Activated T-helper 1 cell treated with anti-CD3 and anti-CD28 coated beads, Interleukin-12 subunit alpha, Interleukin-12 subunit beta, Interleukin-2, Interleukin-4 antibody, amounts not matched to agents 30 ng/mL and 10 ng/mL and 1 ng/mL, durations not matched to agents 14 hours and 24 hours and 36 hours (primary cell): ENCODE data around the gene PPP1R1C. TPM values are rescaled to one million over a fixed set of nuclear protein-coding genes. Genes with fewer than 3 reads are reported as not detected.

Experiments used
- DNase-seq: peaks from one replicate; pipeline ENCODE4 v3.0.0; 2021; ENCODE audit warnings: low spot score
- H3K27ac Mint-ChIP-seq: one replicate; pipeline ENCODE4 v1.8.0; 2021; ENCODE audit warnings: mild to moderate bottlenecking, mixed read lengths
- H3K27me3 Mint-ChIP-seq: one replicate; pipeline ENCODE4 v1.8.0; 2022; ENCODE audit warnings: mild to moderate bottlenecking, moderate library complexity, mixed read lengths; ENCODE audit not compliant: insufficient read depth
- H3K36me3 Mint-ChIP-seq: one replicate; pipeline ENCODE4 v1.8.0; 2021; ENCODE audit warnings: low read depth, mixed read lengths
- H3K4me1 Mint-ChIP-seq: one replicate; pipeline ENCODE4 v1.8.0; 2021; ENCODE audit warnings: low read depth, mixed read lengths
- H3K4me3 Mint-ChIP-seq: one replicate; pipeline ENCODE4 v1.8.0; 2021; ENCODE audit warnings: mild to moderate bottlenecking, moderate library complexity, mixed read lengths
- H3K9me3 Mint-ChIP-seq: one replicate; pipeline ENCODE4 v1.8.0; 2021; ENCODE audit warnings: mixed read lengths
- intact Hi-C: fragments of 100-400 bp; cut with micrococcal nuclease; formaldehyde crosslinking; loops from one replicate; pipeline ENCODE4 v1.15.1; 2024
- total RNA-seq: library from RNA; stranded (reverse); gene quantifications from 2 replicates; pipeline ENCODE4 v1.2.3, GENCODE V29; 2022

The PPP1R1C gene
- total RNA-seq, 1 donor from 2014 or later = not detected

GRCh38 chr2:182133195-182133891 is 147.7 kb downstream of the PPP1R1C start:
- Mint-ChIP-seq H3K36me3 (no peaks in the 10 kb centered on the region), H3K4me1 (no peaks in the 10 kb centered on the region)
- intact Hi-C loops = no loop called here

GRCh38 chr2:182134201-182134600 is 148.5 kb downstream of the PPP1R1C start:
- Mint-ChIP-seq H3K27me3 (no peaks in the 10 kb centered on the region), H3K27ac (no peak overlapping the region), H3K4me3 (no peak overlapping the region), H3K9me3 (no peaks in the 10 kb centered on the region), H3K36me3 (no peaks in the 10 kb centered on the region), H3K4me1 (no peaks in the 10 kb centered on the region)
- DNase-seq = no peak
- intact Hi-C loops = no loop called here

More at GRCh38 chr2:182133195-182133891, 147.7 kb downstream of the PPP1R1C start:
- Mint-ChIP-seq H3K27ac (no peak overlapping the region), H3K27me3 (no peaks in the 10 kb centered on the region), H3K4me3 (no peak overlapping the region), H3K9me3 (no peaks in the 10 kb centered on the region)
- no peak for DNase-seq

GRCh38 chr2:182142062-182142461 is 156.4 kb downstream of the PPP1R1C start:
- no peak overlapping the region for H3K4me3 Mint-ChIP-seq
- H3K27me3 Mint-ChIP-seq = peaks cover 2% of the 10 kb centered on the region
- no peaks in the 10 kb centered on the region for H3K9me3 Mint-ChIP-seq
- DNase-seq = no peak
- H3K4me1 Mint-ChIP-seq = no peaks in the 10 kb centered on the region
- intact Hi-C loops = no loop called here
- no peak overlapping the region for H3K27ac Mint-ChIP-seq
- no peaks in the 10 kb centered on the region for H3K36me3 Mint-ChIP-seq

GRCh38 chr2:182144041-182144775 is 158.6 kb downstream of the PPP1R1C start:
- Mint-ChIP-seq H3K4me3 (no peak overlapping the region), H3K9me3 (no peaks in the 10 kb centered on the region), H3K27me3 (peaks cover 2% of the 10 kb centered on the region), H3K36me3 (no peaks in the 10 kb centered on the region), H3K27ac (no peak overlapping the region), H3K4me1 (no peaks in the 10 kb centered on the region)
- intact Hi-C loops = no loop called here
- no peak for DNase-seq

GRCh38 chr2:182144776-182145165 is 159.1 kb downstream of the PPP1R1C start:
- DNase-seq = no peak
- no peak overlapping the region for H3K27ac Mint-ChIP-seq
- intact Hi-C loops = no loop called here
- no peak overlapping the region for H3K4me3 Mint-ChIP-seq
- H3K27me3 Mint-ChIP-seq = peaks cover 2% of the 10 kb centered on the region
- no peaks in the 10 kb centered on the region for H3K4me1 Mint-ChIP-seq
- H3K9me3 Mint-ChIP-seq = no peaks in the 10 kb centered on the region
- no peaks in the 10 kb centered on the region for H3K36me3 Mint-ChIP-seq

GRCh38 chr2:182148344-182148743 is 162.7 kb downstream of the PPP1R1C start:
- no peaks in the 10 kb centered on the region for H3K27me3 Mint-ChIP-seq
- no peak for DNase-seq

GRCh38 chr2:182163878-182164277 is 178.2 kb downstream of the PPP1R1C start:
- no peaks in the 10 kb centered on the region for H3K4me1 Mint-ChIP-seq
- no peaks in the 10 kb centered on the region for H3K36me3 Mint-ChIP-seq
- no peak for DNase-seq
- H3K4me3 Mint-ChIP-seq = no peak overlapping the region
- no peak overlapping the region for H3K27ac Mint-ChIP-seq
- intact Hi-C loops = no loop called here
- no peaks in the 10 kb centered on the region for H3K9me3 Mint-ChIP-seq
- H3K27me3 Mint-ChIP-seq = no peaks in the 10 kb centered on the region

More at GRCh38 chr2:182148344-182148743, 162.7 kb downstream of the PPP1R1C start:
- Mint-ChIP-seq H3K4me3 (no peak overlapping the region), H3K36me3 (no peaks in the 10 kb centered on the region), H3K27ac (no peak overlapping the region), H3K9me3 (no peaks in the 10 kb centered on the region), H3K4me1 (no peaks in the 10 kb centered on the region)
- intact Hi-C loops = no loop called here

- H3K4me1 Mint-ChIP-seq = no peaks in the 10 kb centered on the region
- H3K27ac Mint-ChIP-seq = no peak overlapping the region
- no peaks in the 10 kb centered on the region for H3K27me3 Mint-ChIP-seq
- H3K4me3 Mint-ChIP-seq = no peak overlapping the region
- intact Hi-C loops = no loop called here
- H3K9me3 Mint-ChIP-seq = no peaks in the 10 kb centered on the region
- no peak for DNase-seq
- H3K36me3 Mint-ChIP-seq = no peaks in the 10 kb centered on the region
Observed at GRCh38 chr2:182164686-182165085, 179.0 kb downstream of the PPP1R1C start.

GRCh38 chr2:182165202-182165601 is 179.5 kb downstream of the PPP1R1C start:
- DNase-seq = no peak
- intact Hi-C loops = no loop called here
- Mint-ChIP-seq H3K4me3 (no peak overlapping the region), H3K27me3 (no peaks in the 10 kb centered on the region), H3K9me3 (no peaks in the 10 kb centered on the region), H3K36me3 (no peaks in the 10 kb centered on the region), H3K4me1 (no peaks in the 10 kb centered on the region), H3K27ac (no peak overlapping the region)

- Mint-ChIP-seq H3K27ac (no peak overlapping the region), H3K4me1 (no peaks in the 10 kb centered on the region), H3K36me3 (no peaks in the 10 kb centered on the region), H3K4me3 (no peak overlapping the region), H3K9me3 (no peaks in the 10 kb centered on the region), H3K27me3 (no peaks in the 10 kb centered on the region)
- intact Hi-C loops = no loop called here
- DNase-seq = no peak
Observed at GRCh38 chr2:182166406-182166805, 180.8 kb downstream of the PPP1R1C start.

- H3K36me3 Mint-ChIP-seq = no peaks in the 10 kb centered on the region
- H3K9me3 Mint-ChIP-seq = no peaks in the 10 kb centered on the region
- H3K27ac Mint-ChIP-seq = no peak overlapping the region
- H3K27me3 Mint-ChIP-seq = no peaks in the 10 kb centered on the region
- H3K4me3 Mint-ChIP-seq = no peak overlapping the region
- no peak for DNase-seq
- no peaks in the 10 kb centered on the region for H3K4me1 Mint-ChIP-seq
- intact Hi-C loops = no loop called here
Observed at GRCh38 chr2:182166841-182167240, 181.2 kb downstream of the PPP1R1C start.
